Measurements from ENCODE around the gene ZC3HAV1L.

The ZC3HAV1L gene

DNA sequence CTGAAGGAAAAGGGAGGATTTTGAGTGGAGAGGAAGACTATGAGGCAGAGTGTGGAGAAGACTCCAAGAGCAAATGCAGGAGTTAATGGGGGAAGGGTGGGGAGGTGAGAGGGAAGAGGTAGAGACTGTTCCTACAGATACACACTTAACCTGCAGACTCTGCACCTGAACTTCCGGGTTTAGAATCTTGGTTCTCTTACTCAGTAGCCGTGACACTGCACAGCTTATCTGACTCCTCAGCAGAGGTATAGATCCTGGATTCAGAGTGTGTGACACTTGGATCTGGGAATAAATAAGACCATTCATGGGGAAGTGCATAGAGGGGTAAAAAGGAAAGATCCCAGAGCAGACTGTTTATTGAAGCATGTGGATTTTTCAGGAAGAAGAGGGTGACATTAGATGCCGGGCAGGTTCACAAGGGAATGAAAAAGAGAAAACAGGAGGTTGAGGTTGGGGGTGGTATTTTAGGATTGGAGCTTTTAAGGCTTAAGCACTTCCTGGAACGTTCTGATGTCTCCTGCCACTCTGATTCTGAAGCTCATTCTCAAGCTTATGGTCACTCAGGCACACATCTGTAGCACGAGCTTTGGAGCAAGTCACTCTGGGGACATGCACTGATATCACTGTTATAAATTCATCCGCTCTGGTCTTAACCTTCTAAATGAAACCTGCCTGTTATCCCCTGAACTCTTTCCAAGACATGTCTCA is 5.7 kb upstream of the ZC3HAV1L start:
- Histone ChIP-seq H3F3A (ENCODE audit: control insufficient read depth, insufficient read depth) (peaks cover 4% of the 10 kb centered on the region; the same call in 1 of the 2 replicates), H3K79me2 (ENCODE audit: control insufficient read depth, low read length) (no peaks in the 10 kb centered on the region), H3K4me3 (ENCODE audit: low read length) (no peak overlapping the region), H3K4me1 (ENCODE audit: control insufficient read depth, low read length) (peaks cover 17% of the 10 kb centered on the region), H4K20me1 (ENCODE audit: control insufficient read depth, insufficient read depth, low read depth, low read length) (no peaks in the 10 kb centered on the region), H3K9me2 (replicated peaks; ENCODE audit: control insufficient read depth, low read length) (no peaks in the 10 kb centered on the region), H3K27ac (ENCODE audit: low read depth, low read length) (no peak overlapping the region), H3K27me3 (ENCODE audit: control insufficient read depth, low read length) (peaks cover 15% of the 10 kb centered on the region), H3K36me3 (ENCODE audit: control insufficient read depth, low read length) (peaks cover 10% of the 10 kb centered on the region), H3K4me2 (ENCODE audit: low read length) (no peak overlapping the region), H3K9me3 (ENCODE audit: control insufficient read depth, insufficient read depth, low read length) (no peaks in the 10 kb centered on the region)
- TF ChIP-seq, protein P1, sequence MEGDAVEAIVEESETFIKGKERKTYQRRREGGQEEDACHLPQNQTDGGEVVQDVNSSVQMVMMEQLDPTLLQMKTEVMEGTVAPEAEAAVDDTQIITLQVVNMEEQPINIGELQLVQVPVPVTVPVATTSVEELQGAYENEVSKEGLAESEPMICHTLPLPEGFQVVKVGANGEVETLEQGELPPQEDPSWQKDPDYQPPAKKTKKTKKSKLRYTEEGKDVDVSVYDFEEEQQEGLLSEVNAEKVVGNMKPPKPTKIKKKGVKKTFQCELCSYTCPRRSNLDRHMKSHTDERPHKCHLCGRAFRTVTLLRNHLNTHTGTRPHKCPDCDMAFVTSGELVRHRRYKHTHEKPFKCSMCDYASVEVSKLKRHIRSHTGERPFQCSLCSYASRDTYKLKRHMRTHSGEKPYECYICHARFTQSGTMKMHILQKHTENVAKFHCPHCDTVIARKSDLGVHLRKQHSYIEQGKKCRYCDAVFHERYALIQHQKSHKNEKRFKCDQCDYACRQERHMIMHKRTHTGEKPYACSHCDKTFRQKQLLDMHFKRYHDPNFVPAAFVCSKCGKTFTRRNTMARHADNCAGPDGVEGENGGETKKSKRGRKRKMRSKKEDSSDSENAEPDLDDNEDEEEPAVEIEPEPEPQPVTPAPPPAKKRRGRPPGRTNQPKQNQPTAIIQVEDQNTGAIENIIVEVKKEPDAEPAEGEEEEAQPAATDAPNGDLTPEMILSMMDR (IDR thresholded peaks at IDR 0.05; ENCODE audit: low read depth, low read length, poor library complexity, severe bottlenecking) = no peak
- no peak for TF ChIP-seq EZH2phosphoT487 (IDR thresholded peaks at IDR 0.05; ENCODE audit: borderline replicate concordance, low read length)

DNA sequence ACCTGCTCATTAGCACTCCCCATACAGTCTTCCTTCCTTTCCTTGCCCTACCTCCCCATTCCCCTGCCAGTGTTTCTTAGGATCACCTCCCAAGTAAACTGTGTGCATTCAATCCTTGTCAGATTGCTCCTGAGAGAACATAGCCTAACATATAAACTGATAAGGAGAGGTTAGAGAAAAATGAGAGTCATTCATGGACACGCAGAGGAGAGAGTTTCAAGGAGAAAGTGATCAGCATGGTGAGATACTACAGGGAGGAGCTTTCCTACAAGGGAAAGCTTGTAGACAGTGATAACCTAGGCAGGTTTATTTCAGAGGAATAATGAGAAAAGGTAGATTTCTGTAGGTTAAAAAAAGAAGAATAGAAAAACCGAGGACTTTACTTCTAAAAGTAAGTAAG is 2.8 kb upstream of the ZC3HAV1L start:
- Histone ChIP-seq H3K4me1 (ENCODE audit: control insufficient read depth, low read length) (peaks cover 14% of the 10 kb centered on the region; the same call in 1 of the 2 replicates), H3K4me3 (ENCODE audit: low read length) (no peak overlapping the region)
- TF ChIP-seq, protein P1 (IDR thresholded peaks at IDR 0.05; ENCODE audit: low read depth, low read length, poor library complexity, severe bottlenecking) = no peak
- no peak for TF ChIP-seq EZH2phosphoT487 (IDR thresholded peaks at IDR 0.05; ENCODE audit: borderline replicate concordance, low read length)

DNA sequence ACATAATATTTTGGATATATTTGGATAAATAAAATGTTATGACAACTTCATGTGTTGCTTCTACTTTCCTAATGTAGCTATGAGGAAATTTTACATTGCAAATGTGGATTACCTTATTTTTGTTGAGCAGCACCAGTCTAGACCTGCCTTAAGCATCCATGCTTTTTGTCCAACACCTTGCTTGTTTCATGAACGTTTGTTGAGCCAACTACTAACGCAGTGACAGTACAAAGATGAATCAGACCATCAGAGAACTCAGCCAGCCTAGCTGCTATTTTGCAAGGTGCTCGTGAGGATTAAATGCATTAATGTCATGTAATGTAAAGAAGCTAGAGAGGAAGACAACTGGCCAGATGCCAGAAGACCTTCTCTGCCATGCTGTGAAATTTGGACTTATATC is 1.1 kb upstream of the ZC3HAV1L start:
- Histone ChIP-seq H3K4me2 (ENCODE audit: low read length) (no peak overlapping the region), H3K79me2 (ENCODE audit: control insufficient read depth, low read length) (no peaks in the 10 kb centered on the region), H3K9me3 (ENCODE audit: control insufficient read depth, insufficient read depth, low read length) (no peaks in the 10 kb centered on the region), H3K9me2 (replicated peaks; ENCODE audit: control insufficient read depth, low read length) (no peaks in the 10 kb centered on the region), H3F3A (ENCODE audit: control insufficient read depth, insufficient read depth) (no peaks in the 10 kb centered on the region), H3K36me3 (ENCODE audit: control insufficient read depth, low read length) (no peaks in the 10 kb centered on the region), H3K4me3 (ENCODE audit: low read length) (no peak overlapping the region), H3K27ac (ENCODE audit: low read depth, low read length) (no peak overlapping the region), H4K20me1 (ENCODE audit: control insufficient read depth, insufficient read depth, low read depth, low read length) (no peaks in the 10 kb centered on the region), H3K4me1 (ENCODE audit: control insufficient read depth, low read length) (peaks cover 14% of the 10 kb centered on the region; the same call in 1 of the 2 replicates), H3K27me3 (ENCODE audit: control insufficient read depth, low read length) (peaks cover 41% of the 10 kb centered on the region)
- TF ChIP-seq, protein P1 (IDR thresholded peaks at IDR 0.05; ENCODE audit: low read depth, low read length, poor library complexity, severe bottlenecking) = no peak
- no peak for TF ChIP-seq EZH2phosphoT487 (IDR thresholded peaks at IDR 0.05; ENCODE audit: borderline replicate concordance, low read length)

More for the DNA sequence above, 2.8 kb upstream of the ZC3HAV1L start:
- Histone ChIP-seq H3K9me2 (replicated peaks; ENCODE audit: control insufficient read depth, low read length) (no peaks in the 10 kb centered on the region), H3F3A (ENCODE audit: control insufficient read depth, insufficient read depth) (no peaks in the 10 kb centered on the region), H3K27me3 (ENCODE audit: control insufficient read depth, low read length) (peaks cover 41% of the 10 kb centered on the region), H3K9me3 (ENCODE audit: control insufficient read depth, insufficient read depth, low read length) (no peaks in the 10 kb centered on the region), H3K27ac (ENCODE audit: low read depth, low read length) (no peak overlapping the region), H4K20me1 (ENCODE audit: control insufficient read depth, insufficient read depth, low read depth, low read length) (no peaks in the 10 kb centered on the region), H3K36me3 (ENCODE audit: control insufficient read depth, low read length) (no peaks in the 10 kb centered on the region; the same call in 1 of the 2 replicates), H3K79me2 (ENCODE audit: control insufficient read depth, low read length) (no peaks in the 10 kb centered on the region), H3K4me2 (ENCODE audit: low read length) (no peak overlapping the region)

All from DOHH2 (cell line).